GM19351 (cell line): ENCODE data around the gene GSTA3.
"Not testable (repeated sequence)": the region's sequence is repeated elsewhere in the genome, so short reads cannot be mapped to it uniquely, and the experiment has no call there.

Experiments used
- ATAC-seq: cut with Tn5 transposase; IDR thresholded peaks from one replicate; pipeline ENCODE4 v1.9.1; 2021; ENCODE audit warnings: mild to moderate bottlenecking, moderate library complexity; ENCODE audit not compliant: unreplicated experiment

The GSTA3 gene

GRCh38 chr6:52870335-52871091 lies 39.0 kb downstream of the GSTA3 start:
- ATAC-seq: not testable (repeated sequence)

- not testable (repeated sequence) for ATAC-seq
Measured at GRCh38 chr6:52868899-52869298, 40.6 kb downstream of the GSTA3 start.

- ATAC-seq: no peak
Measured at GRCh38 chr6:52868240-52868639, 41.3 kb downstream of the GSTA3 start.

GRCh38 chr6:52861151-52861550 lies 48.3 kb downstream of the GSTA3 start:
- ATAC-seq: not testable (repeated sequence)

GRCh38 chr6:52858416-52858815 lies 51.1 kb downstream of the GSTA3 start:
- no peak for ATAC-seq

- ATAC-seq: not testable (repeated sequence)
Measured at GRCh38 chr6:52856137-52856536, 53.4 kb downstream of the GSTA3 start.

- ATAC-seq: no peak
Measured at GRCh38 chr6:52849137-52849536, 60.4 kb downstream of the GSTA3 start.
